GM12801 (cell line): ENCODE data around the gene E4F1.

ENCODE experiments used
- TF ChIP-seq, protein P1 (sequence below): IDR thresholded peaks from one replicate; pipeline ENCODE4 v1.5.1; 2011; ENCODE audit warnings: control low read depth; ENCODE audit not compliant: insufficient read length; ENCODE audit errors: extremely low read depth

Gene E4F1

DNA sequence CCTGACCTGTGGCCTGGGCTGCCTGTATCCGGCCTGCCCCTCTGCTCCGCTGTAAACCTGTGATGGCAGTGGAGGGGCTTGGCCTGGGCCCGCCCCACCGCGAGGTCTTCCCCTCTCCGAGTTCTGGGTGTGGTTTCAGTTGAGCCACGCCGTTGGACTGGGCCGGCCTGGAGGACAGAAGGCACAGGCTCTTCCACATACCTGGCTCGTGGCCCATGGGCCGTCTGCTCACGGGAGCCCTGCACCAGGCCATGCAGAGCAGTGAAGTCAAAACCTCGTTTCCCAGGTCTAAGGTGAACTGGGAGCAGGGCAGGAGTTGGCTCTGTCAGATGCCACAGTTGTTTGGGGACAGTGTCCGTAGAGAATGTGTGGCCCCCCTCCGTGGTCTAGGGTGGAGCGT is 50.1 kb downstream of the E4F1 start:
- TF ChIP-seq, protein P1, sequence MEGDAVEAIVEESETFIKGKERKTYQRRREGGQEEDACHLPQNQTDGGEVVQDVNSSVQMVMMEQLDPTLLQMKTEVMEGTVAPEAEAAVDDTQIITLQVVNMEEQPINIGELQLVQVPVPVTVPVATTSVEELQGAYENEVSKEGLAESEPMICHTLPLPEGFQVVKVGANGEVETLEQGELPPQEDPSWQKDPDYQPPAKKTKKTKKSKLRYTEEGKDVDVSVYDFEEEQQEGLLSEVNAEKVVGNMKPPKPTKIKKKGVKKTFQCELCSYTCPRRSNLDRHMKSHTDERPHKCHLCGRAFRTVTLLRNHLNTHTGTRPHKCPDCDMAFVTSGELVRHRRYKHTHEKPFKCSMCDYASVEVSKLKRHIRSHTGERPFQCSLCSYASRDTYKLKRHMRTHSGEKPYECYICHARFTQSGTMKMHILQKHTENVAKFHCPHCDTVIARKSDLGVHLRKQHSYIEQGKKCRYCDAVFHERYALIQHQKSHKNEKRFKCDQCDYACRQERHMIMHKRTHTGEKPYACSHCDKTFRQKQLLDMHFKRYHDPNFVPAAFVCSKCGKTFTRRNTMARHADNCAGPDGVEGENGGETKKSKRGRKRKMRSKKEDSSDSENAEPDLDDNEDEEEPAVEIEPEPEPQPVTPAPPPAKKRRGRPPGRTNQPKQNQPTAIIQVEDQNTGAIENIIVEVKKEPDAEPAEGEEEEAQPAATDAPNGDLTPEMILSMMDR: no peak

DNA sequence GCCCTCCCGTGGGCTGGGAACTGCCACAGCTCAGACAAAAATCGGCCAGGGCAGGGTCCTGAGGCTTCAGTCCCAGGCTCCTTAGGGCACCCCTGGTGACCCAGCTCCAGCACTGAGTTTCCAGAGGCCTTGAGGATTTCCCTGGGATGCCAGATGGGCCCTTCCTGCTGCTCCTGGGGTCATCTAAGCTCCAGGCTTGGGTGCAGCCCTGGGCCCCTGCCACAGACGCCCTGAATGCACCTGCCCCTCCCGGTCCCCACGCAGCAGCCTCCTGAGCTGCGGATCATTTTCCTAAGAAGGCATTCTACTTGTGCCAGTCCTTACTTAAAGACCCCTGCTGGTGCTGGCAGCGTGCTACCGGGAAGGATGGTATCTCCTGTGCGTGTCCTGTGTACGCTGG is 50.5 kb downstream of the E4F1 start:
- TF ChIP-seq, protein P1: no peak

DNA sequence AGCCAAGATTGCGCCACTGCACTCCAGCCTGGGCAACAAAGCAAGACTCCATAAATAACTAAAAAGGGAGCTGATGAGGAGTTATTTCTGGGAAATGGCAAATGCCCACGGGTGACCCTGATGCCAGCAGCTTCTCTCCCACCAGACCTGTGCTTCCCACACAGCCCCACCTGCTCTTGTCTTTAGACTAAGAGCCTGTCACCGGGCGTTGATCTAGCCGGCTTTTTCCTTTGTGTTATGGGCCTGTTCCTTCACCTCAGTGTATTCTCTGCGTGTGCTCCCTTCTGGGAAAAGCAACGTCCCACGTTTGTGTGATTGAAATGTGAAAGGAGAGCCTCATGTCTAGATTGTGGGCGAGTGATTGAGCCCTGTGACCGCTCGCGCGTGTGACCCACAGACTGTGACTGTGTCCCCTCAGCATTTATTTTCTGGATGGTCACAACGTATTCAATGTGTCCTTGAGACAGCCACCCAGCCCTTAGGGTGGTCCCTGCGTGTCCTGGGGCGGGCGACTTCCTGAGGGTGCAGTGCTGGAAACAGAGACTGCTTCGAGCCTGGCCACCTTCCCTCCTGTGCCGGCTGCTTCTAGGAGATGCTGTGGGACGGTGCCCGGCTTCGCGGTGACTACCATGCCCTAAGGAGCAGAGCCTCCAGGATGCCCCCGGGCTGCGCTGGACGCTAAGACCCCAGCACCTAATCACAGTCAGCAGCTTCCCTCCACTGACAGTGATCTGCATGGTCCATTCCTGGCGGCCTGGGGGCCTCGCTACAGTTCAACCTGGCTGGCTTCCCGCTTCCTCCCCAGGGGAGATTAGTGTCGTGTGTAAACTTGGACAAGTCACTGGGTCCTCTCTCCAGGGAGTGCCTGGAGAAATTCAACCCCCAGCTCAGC is 52.3 kb downstream of the E4F1 start:
- TF ChIP-seq, protein P1: no peak

- TF ChIP-seq, protein P1: no peak
Measured at GRCh38 chr16:2276368-2277195, 53.2 kb downstream of the E4F1 start.

GRCh38 chr16:2277466-2278271 is 54.3 kb downstream of the E4F1 start:
- TF ChIP-seq, protein P1: no peak

- TF ChIP-seq, protein P1: no peak
Measured at GRCh38 chr16:2278272-2278608, 54.8 kb downstream of the E4F1 start.
